Tibial nerve (tissue), 4 donors: ENCODE data around the gene CPEB3.

Experiments
- CTCF ChIP-seq, 5 experiments: fragments of 200-600 bp in 3 of 5; fragments of 450-650 bp in 2 of 5; sonication (generic) in 3 of 5; IDR thresholded peaks; one replicate each; pipeline ENCODE4 v1.5.1; 2016 to 2019; ENCODE audit warnings: antibody characterized with exemption in 5 of 5, mild to moderate bottlenecking in 3 of 5, moderate library complexity in 2 of 5
- EP300 ChIP-seq, 2 donors: sonication (generic); formaldehyde crosslinking; IDR thresholded peaks; one replicate each; pipeline ENCODE4 v1.6.1; 2017; ENCODE audit warnings: antibody characterized with exemption in 2 of 2, mild to moderate bottlenecking in 1 of 2
- POLR2A ChIP-seq, 2 donors: fragments of 450-650 bp; IDR thresholded peaks; one replicate each; pipeline ENCODE4 v1.6.1; 2017; ENCODE audit warnings: antibody characterized with exemption in 2 of 2, mild to moderate bottlenecking in 2 of 2, moderate library complexity in 2 of 2

GRCh38 chr10:92208157-92208720 lies 82.6 kb downstream of the CPEB3 start:
- TF ChIP-seq CTCF (IDR thresholded peaks at IDR 0.05), result no peak
- TF ChIP-seq POLR2A (IDR thresholded peaks at IDR 0.05), result no peak
- TF ChIP-seq EP300 (IDR thresholded peaks at IDR 0.05), result no peak
